HEK293 (cell line): ENCODE data around the gene ZFP3.

Experiments
- CTCF ChIA-PET: fragments of 350-600 bp; formaldehyde crosslinking; extraction: SDS; loops from one replicate; lab custom pipeline; 2021; ENCODE audit warnings: antibody characterized with exemption; lab: Yijun Ruan, JAX
- POLR2A ChIA-PET: fragments of 300-600 bp; formaldehyde crosslinking; extraction: SDS; loops from one replicate; lab custom pipeline; 2020; ENCODE audit warnings: antibody characterized with exemption, inconsistent platforms; lab: Yijun Ruan, JAX
- H3K27ac ChIP-seq: fragments of 200-500 bp; sonication (Bioruptor generic); 2 replicates; pipeline ENCODE4 v1.5.1; 2014; ENCODE audit warnings: low read depth, low read length, control low read depth, inconsistent platforms; ENCODE audit errors: extremely low read depth
- H3K36me3 ChIP-seq, 2 experiments: fragments of 200-500 bp in 1 of 2; sonication (Bioruptor generic) in 1 of 2; 1 replicate in 1 of 2; 2 replicates in 1 of 2; pipeline ENCODE4 v1.5.1; 2014 to 2017; ENCODE audit warnings: inconsistent platforms in 2 of 2, low read length in 2 of 2; ENCODE audit not compliant: control insufficient read depth in 2 of 2, insufficient read depth in 1 of 2
- H3K4me1 ChIP-seq: fragments of 200-500 bp; sonication (Bioruptor generic); 2 replicates; pipeline ENCODE4 v1.5.1; 2014; ENCODE audit warnings: mild to moderate bottlenecking, low read length, inconsistent platforms; ENCODE audit not compliant: control insufficient read depth, insufficient read depth
- H3K4me3 ChIP-seq: 2 replicates; pipeline ENCODE4 v1.5.1; 2011; ENCODE audit warnings: low read depth, mild to moderate bottlenecking, control low read depth, low read length, moderate library complexity
- H3K9me3 ChIP-seq: fragments of 200-500 bp; sonication (Bioruptor generic); 2 replicates; pipeline ENCODE4 v1.5.1; 2014; ENCODE audit warnings: low read depth, low read length, inconsistent platforms; ENCODE audit not compliant: control insufficient read depth, insufficient read depth
- BCL11A ChIP-seq: fragments of 450-650 bp; formaldehyde crosslinking; IDR thresholded peaks from 2 replicates; pipeline ENCODE4 v1.5.1; 2016; ENCODE audit warnings: low read depth, missing biosample characterization, missing genetic modification characterization
- MEIS1 ChIP-seq: sonication (generic); formaldehyde crosslinking; IDR thresholded peaks from 2 replicates; pipeline ENCODE4 v1.8.1; 2022; ENCODE audit warnings: missing genetic modification reagents, mild to moderate bottlenecking, borderline replicate concordance
- MYNN ChIP-seq: fragments of 450-650 bp; formaldehyde crosslinking; IDR thresholded peaks from 2 replicates; pipeline ENCODE4 v1.5.1; 2016; ENCODE audit warnings: missing biosample characterization, missing genetic modification characterization, borderline replicate concordance
- PRDM1 ChIP-seq: fragments of 450-650 bp; formaldehyde crosslinking; IDR thresholded peaks from 2 replicates; pipeline ENCODE4; 2016; ENCODE audit warnings: missing biosample characterization, missing genetic modification characterization
- REPIN1 ChIP-seq: fragments of 450-650 bp; formaldehyde crosslinking; IDR thresholded peaks from 2 replicates; pipeline ENCODE4 v1.5.1; 2017; ENCODE audit warnings: missing biosample characterization, missing genetic modification characterization, low read depth
- SETDB1 ChIP-seq: IDR thresholded peaks from one replicate; pipeline ENCODE4 v1.6.1; 2017; ENCODE audit warnings: mild to moderate bottlenecking, low read length, moderate library complexity, mixed read lengths; ENCODE audit not compliant: insufficient read length
- SP3 ChIP-seq: fragments of 450-650 bp; formaldehyde crosslinking; IDR thresholded peaks from 2 replicates; pipeline ENCODE4 v1.5.1; 2016; ENCODE audit warnings: missing biosample characterization, missing genetic modification characterization
- YY2 ChIP-seq: fragments of 450-650 bp; formaldehyde crosslinking; IDR thresholded peaks from 2 replicates; pipeline ENCODE4 v1.5.1; 2016; ENCODE audit warnings: missing biosample characterization, missing genetic modification characterization
- ZBTB8A ChIP-seq: fragments of 450-650 bp; formaldehyde crosslinking; IDR thresholded peaks from 2 replicates; pipeline ENCODE4 v1.5.1; 2016; ENCODE audit warnings: missing biosample characterization, missing genetic modification characterization
- ZFP37 ChIP-seq: fragments of 450-650 bp; formaldehyde crosslinking; IDR thresholded peaks from 2 replicates; pipeline ENCODE4 v1.5.1; 2016; ENCODE audit warnings: missing biosample characterization, missing genetic modification characterization
- ZNF302 ChIP-seq: fragments of 450-650 bp; formaldehyde crosslinking; IDR thresholded peaks from 2 replicates; pipeline ENCODE4 v1.5.1; 2016; ENCODE audit warnings: missing biosample characterization, missing genetic modification characterization, low read depth
- ZNF341 ChIP-seq: fragments of 450-650 bp; formaldehyde crosslinking; IDR thresholded peaks from 2 replicates; pipeline ENCODE4; 2016; ENCODE audit warnings: low read depth, missing biosample characterization, missing genetic modification characterization
- ZNF416 ChIP-seq: fragments of 450-650 bp; formaldehyde crosslinking; IDR thresholded peaks from 2 replicates; pipeline ENCODE4 v1.5.1; 2016; ENCODE audit warnings: missing biosample characterization, missing genetic modification characterization
- ZNF560 ChIP-seq: fragments of 450-650 bp; formaldehyde crosslinking; IDR thresholded peaks from 2 replicates; pipeline ENCODE4 v1.5.1; 2017; ENCODE audit warnings: missing biosample characterization, missing genetic modification characterization, borderline replicate concordance
- ZNF623 ChIP-seq: fragments of 450-650 bp; formaldehyde crosslinking; IDR thresholded peaks from 2 replicates; pipeline ENCODE4 v1.5.1; 2016; ENCODE audit warnings: missing biosample characterization, missing genetic modification characterization
- ZNF629 ChIP-seq: fragments of 450-650 bp; formaldehyde crosslinking; IDR thresholded peaks from 2 replicates; pipeline ENCODE4 v1.5.1; 2017; ENCODE audit warnings: missing biosample characterization, missing genetic modification characterization
- ZNF660 ChIP-seq: fragments of 450-650 bp; IDR thresholded peaks from 2 replicates; pipeline ENCODE4 v1.5.1; 2018; ENCODE audit warnings: missing biosample characterization, mild to moderate bottlenecking, missing genetic modification characterization
- ZNF776 ChIP-seq: fragments of 450-650 bp; formaldehyde crosslinking; IDR thresholded peaks from 2 replicates; pipeline ENCODE4 v1.5.0; 2017; ENCODE audit warnings: missing biosample characterization, missing genetic modification characterization, borderline replicate concordance
- ZNF792 ChIP-seq: fragments of 450-650 bp; formaldehyde crosslinking; IDR thresholded peaks from 2 replicates; pipeline ENCODE4 v1.5.1; 2016; ENCODE audit warnings: missing biosample characterization, missing genetic modification characterization
- TF ChIP-seq, protein P1 (sequence below): fragments of 450-650 bp; formaldehyde crosslinking; IDR thresholded peaks from 2 replicates; pipeline ENCODE4 v1.5.1; 2017; ENCODE audit warnings: missing biosample characterization, missing genetic modification characterization
- TF ChIP-seq, protein P2 (sequence below): fragments of 450-650 bp; formaldehyde crosslinking; conservative IDR thresholded peaks from 2 replicates; pipeline ENCODE4 v1.5.1; 2016; ENCODE audit warnings: low read depth, missing biosample characterization, missing genetic modification characterization
- TF ChIP-seq, protein P3 (sequence below): fragments of 450-650 bp; formaldehyde crosslinking; IDR thresholded peaks from 2 replicates; pipeline ENCODE4 v1.5.1; 2016; ENCODE audit warnings: missing biosample characterization, missing genetic modification characterization
- TF ChIP-seq, protein P4 (sequence below): fragments of 450-650 bp; formaldehyde crosslinking; IDR thresholded peaks from 2 replicates; pipeline ENCODE4 v1.5.1; 2016; ENCODE audit warnings: missing biosample characterization, missing genetic modification characterization
- TF ChIP-seq, protein P5 (sequence below): fragments of 450-650 bp; formaldehyde crosslinking; IDR thresholded peaks from 2 replicates; pipeline ENCODE4 v1.5.1; 2016; ENCODE audit warnings: missing biosample characterization, missing genetic modification characterization

Gene ZFP3

DNA sequence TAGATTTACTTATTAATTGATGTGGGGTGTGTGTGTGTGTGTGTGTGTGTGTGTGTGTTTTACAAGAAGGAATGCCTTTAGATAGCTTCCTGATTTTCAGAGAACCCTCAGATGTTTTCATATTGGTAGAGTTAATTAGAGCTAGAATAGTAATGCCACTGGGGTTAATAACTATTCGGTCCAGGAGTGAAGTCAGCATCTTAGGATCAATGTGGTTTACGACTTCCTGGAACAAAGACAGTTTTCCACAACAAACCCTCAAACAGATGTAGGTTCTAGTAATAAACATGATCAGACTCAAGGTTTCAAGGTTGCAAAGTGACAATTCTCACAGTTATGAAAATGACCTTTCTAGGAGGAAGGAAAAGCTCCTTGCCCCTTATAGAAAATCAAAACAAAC is 30.8 kb upstream of the ZFP3 start:
- Histone ChIP-seq H3K9me3 (no peaks in the 10 kb centered on the region), H3K27ac (no peak overlapping the region), H3K4me1 (no peaks in the 10 kb centered on the region), H3K4me3 (no peak overlapping the region), H3K36me3 (no peaks in the 10 kb centered on the region)
- ChIA-PET CTCF (interaction anchor here (0.6 to 1.0 kb wide), 5 partner anchors 14 to 181 kb away, joined by 3 to 5 read pairs (median 4); no protein-coding TSS in a partner anchor), POLR2A (interaction anchor here (0.8 kb wide), 1 partner anchor 108 kb away, joined by 3 read pairs; the partner anchor contains the start of genes RNF167 and SLC25A11)
- no peak for TF ChIP-seq ZNF629
- TF ChIP-seq ZFP37 (tag by site-specific recombination) = no peak
- TF ChIP-seq ZNF792 (tag by site-specific recombination) = no peak
- TF ChIP-seq, protein P1, sequence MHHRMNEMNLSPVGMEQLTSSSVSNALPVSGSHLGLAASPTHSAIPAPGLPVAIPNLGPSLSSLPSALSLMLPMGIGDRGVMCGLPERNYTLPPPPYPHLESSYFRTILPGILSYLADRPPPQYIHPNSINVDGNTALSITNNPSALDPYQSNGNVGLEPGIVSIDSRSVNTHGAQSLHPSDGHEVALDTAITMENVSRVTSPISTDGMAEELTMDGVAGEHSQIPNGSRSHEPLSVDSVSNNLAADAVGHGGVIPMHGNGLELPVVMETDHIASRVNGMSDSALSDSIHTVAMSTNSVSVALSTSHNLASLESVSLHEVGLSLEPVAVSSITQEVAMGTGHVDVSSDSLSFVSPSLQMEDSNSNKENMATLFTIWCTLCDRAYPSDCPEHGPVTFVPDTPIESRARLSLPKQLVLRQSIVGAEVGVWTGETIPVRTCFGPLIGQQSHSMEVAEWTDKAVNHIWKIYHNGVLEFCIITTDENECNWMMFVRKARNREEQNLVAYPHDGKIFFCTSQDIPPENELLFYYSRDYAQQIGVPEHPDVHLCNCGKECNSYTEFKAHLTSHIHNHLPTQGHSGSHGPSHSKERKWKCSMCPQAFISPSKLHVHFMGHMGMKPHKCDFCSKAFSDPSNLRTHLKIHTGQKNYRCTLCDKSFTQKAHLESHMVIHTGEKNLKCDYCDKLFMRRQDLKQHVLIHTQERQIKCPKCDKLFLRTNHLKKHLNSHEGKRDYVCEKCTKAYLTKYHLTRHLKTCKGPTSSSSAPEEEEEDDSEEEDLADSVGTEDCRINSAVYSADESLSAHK (tag by site-specific recombination) = no peak
- no peak for TF ChIP-seq ZNF623
- TF ChIP-seq REPIN1 (tag by site-specific recombination) = no peak
- no peak for TF ChIP-seq SP3 (tag by site-specific recombination)
- TF ChIP-seq, protein P2, sequence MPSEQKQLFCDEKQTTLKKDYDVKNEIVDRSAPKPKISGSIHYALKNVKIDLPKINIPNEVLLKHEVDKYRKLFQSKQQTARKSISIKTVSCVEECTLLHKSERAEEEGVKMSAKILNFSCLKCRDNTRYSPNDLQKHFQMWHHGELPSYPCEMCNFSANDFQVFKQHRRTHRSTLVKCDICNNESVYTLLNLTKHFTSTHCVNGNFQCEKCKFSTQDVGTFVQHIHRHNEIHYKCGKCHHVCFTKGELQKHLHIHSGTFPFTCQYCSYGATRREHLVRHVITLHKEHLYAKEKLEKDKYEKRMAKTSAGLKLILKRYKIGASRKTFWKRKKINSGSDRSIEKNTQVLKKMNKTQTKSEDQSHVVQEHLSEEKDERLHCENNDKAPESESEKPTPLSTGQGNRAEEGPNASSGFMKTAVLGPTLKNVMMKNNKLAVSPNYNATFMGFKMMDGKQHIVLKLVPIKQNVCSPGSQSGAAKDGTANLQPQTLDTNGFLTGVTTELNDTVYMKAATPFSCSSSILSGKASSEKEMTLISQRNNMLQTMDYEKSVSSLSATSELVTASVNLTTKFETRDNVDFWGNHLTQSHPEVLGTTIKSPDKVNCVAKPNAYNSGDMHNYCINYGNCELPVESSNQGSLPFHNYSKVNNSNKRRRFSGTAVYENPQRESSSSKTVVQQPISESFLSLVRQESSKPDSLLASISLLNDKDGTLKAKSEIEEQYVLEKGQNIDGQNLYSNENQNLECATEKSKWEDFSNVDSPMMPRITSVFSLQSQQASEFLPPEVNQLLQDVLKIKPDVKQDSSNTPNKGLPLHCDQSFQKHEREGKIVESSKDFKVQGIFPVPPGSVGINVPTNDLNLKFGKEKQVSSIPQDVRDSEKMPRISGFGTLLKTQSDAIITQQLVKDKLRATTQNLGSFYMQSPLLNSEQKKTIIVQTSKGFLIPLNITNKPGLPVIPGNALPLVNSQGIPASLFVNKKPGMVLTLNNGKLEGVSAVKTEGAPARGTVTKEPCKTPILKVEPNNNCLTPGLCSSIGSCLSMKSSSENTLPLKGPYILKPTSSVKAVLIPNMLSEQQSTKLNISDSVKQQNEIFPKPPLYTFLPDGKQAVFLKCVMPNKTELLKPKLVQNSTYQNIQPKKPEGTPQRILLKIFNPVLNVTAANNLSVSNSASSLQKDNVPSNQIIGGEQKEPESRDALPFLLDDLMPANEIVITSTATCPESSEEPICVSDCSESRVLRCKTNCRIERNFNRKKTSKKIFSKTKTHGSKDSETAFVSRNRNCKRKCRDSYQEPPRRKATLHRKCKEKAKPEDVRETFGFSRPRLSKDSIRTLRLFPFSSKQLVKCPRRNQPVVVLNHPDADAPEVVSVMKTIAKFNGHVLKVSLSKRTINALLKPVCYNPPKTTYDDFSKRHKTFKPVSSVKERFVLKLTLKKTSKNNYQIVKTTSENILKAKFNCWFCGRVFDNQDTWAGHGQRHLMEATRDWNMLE = no peak
- TF ChIP-seq, protein P3, sequence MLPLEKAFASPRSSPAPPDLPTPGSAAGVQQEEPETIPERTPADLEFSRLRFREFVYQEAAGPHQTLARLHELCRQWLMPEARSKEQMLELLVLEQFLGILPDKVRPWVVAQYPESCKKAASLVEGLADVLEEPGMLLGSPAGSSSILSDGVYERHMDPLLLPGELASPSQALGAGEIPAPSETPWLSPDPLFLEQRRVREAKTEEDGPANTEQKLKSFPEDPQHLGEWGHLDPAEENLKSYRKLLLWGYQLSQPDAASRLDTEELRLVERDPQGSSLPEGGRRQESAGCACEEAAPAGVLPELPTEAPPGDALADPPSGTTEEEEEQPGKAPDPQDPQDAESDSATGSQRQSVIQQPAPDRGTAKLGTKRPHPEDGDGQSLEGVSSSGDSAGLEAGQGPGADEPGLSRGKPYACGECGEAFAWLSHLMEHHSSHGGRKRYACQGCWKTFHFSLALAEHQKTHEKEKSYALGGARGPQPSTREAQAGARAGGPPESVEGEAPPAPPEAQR (tag by site-specific recombination) = no peak
- no peak for TF ChIP-seq SETDB1
- TF ChIP-seq BCL11A (tag by site-specific recombination) = no peak
- no peak for TF ChIP-seq ZNF660 (tag by site-specific recombination)
- no peak for TF ChIP-seq MYNN (tag by site-specific recombination)
- no peak for TF ChIP-seq PRDM1 (tag by site-specific recombination)
- no peak for TF ChIP-seq ZBTB8A
- no peak for TF ChIP-seq YY2 (tag by site-specific recombination)
- TF ChIP-seq MEIS1 = no peak

DNA sequence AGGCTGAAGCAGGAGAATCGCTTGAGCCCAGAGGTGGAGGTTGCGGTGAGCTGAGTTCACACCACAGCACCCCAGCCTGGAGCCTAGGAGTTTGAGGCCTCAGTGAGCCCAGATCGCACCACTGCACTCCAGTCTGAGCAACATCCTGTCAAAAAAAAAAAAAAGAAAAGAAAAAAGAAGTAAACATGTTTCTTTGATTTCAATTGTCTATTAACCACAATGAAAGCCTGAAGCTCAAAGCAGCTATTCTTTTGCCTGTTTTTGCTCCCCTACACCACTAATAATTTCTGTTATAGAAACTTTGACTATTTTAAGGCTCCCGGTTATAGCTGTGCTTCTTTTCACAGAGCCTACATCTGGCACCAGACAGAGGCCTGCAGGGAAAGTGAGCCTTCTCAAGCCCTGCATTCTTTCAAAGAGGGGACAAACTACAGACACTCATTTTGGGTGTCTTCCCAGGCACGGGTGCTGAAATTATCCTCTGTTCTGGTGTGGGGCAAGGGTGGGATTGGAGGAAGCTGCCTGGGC is 28.9 kb upstream of the ZFP3 start:
- Histone ChIP-seq H3K9me3 (no peaks in the 10 kb centered on the region), H3K4me3 (no peak overlapping the region), H3K27ac (0 out of 2 replicates have a peak overlapping the region, but pooled peaks have one; percentile 16), H3K4me1 (no peaks in the 10 kb centered on the region), H3K36me3 (no peaks in the 10 kb centered on the region)
- CTCF ChIA-PET = interaction anchor here (0.6 kb wide), 1 partner anchor 19 kb away, joined by 4 read pairs; no protein-coding TSS in a partner anchor
- POLR2A ChIA-PET = no interaction called here
- TF ChIP-seq, protein P4, sequence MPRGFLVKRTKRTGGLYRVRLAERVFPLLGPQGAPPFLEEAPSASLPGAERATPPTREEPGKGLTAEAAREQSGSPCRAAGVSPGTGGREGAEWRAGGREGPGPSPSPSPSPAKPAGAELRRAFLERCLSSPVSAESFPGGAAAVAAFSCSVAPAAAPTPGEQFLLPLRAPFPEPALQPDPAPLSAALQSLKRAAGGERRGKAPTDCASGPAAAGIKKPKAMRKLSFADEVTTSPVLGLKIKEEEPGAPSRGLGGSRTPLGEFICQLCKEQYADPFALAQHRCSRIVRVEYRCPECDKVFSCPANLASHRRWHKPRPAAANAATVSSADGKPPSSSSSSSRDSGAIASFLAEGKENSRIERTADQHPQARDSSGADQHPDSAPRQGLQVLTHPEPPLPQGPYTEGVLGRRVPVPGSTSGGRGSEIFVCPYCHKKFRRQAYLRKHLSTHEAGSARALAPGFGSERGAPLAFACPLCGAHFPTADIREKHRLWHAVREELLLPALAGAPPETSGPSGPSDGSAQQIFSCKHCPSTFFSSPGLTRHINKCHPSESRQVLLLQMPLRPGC = no peak
- TF ChIP-seq ZNF341 (tag by site-specific recombination) = no peak
- TF ChIP-seq ZNF416 (tag by site-specific recombination) = no peak
- no peak for TF ChIP-seq SP3 (tag by site-specific recombination)
- no peak for TF ChIP-seq ZNF560 (tag by site-specific recombination)
- TF ChIP-seq, protein P5, sequence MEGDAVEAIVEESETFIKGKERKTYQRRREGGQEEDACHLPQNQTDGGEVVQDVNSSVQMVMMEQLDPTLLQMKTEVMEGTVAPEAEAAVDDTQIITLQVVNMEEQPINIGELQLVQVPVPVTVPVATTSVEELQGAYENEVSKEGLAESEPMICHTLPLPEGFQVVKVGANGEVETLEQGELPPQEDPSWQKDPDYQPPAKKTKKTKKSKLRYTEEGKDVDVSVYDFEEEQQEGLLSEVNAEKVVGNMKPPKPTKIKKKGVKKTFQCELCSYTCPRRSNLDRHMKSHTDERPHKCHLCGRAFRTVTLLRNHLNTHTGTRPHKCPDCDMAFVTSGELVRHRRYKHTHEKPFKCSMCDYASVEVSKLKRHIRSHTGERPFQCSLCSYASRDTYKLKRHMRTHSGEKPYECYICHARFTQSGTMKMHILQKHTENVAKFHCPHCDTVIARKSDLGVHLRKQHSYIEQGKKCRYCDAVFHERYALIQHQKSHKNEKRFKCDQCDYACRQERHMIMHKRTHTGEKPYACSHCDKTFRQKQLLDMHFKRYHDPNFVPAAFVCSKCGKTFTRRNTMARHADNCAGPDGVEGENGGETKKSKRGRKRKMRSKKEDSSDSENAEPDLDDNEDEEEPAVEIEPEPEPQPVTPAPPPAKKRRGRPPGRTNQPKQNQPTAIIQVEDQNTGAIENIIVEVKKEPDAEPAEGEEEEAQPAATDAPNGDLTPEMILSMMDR (tag by site-specific recombination) = no peak
- no peak for TF ChIP-seq ZNF302 (tag by site-specific recombination)
- no peak for TF ChIP-seq ZNF776 (tag by site-specific recombination)
